Keratinocyte (primary cell): ENCODE data around the gene MED25. TPM values are rescaled to one million over a fixed set of nuclear protein-coding genes. Genes with fewer than 3 reads are reported as not detected.

Source experiments
- DNase-seq: peaks from one replicate; pipeline ENCODE4 v3.0.0-alpha.2; 2011; ENCODE audit warnings: low read depth, missing footprints, low spot score
- FAIRE-seq: peaks from 2 replicates; lab custom pipeline; 2011; peaks lifted over from hg19 to GRCh38; lab: Jason Lieb, UNC
- H2AFZ ChIP-seq: 2 replicates; pipeline ENCODE4 v1.6.0; 2012; ENCODE audit warnings: low read length, control low read depth, inconsistent platforms; ENCODE audit not compliant: control insufficient read depth
- H3K27ac ChIP-seq: 2 replicates; pipeline ENCODE4 v1.5.1; 2011; ENCODE audit warnings: low read length; ENCODE audit not compliant: control insufficient read depth, insufficient read depth
- H3K27me3 ChIP-seq: 3 replicates; pipeline ENCODE4 v1.6.0; 2011; ENCODE audit warnings: low read length; ENCODE audit not compliant: control insufficient read depth, insufficient read depth; ENCODE audit errors: extremely low read depth
- H3K36me3 ChIP-seq, 2 experiments: 2 replicates in 1 of 2; 3 replicates in 1 of 2; pipeline ENCODE4 v1.5.1; 2011; ENCODE audit warnings: low read length in 2 of 2, mild to moderate bottlenecking in 1 of 2; ENCODE audit not compliant: control insufficient read depth in 2 of 2, insufficient read depth in 2 of 2; ENCODE audit errors: extremely low read depth in 1 of 2
- H3K4me1 ChIP-seq: 3 replicates; pipeline ENCODE4 v1.5.1; 2011; ENCODE audit warnings: low read length; ENCODE audit not compliant: control insufficient read depth, insufficient read depth; ENCODE audit errors: extremely low read depth
- H3K4me2 ChIP-seq: 3 replicates; pipeline ENCODE4 v1.6.0; 2011; ENCODE audit warnings: low read depth, low read length; ENCODE audit not compliant: control insufficient read depth, insufficient read depth; ENCODE audit errors: extremely low read depth
- H3K4me3 ChIP-seq, 3 experiments: fragments of 200-600 bp in 1 of 3; sonication (generic) in 1 of 3; 2 replicates in 2 of 3; 3 replicates in 1 of 3; pipeline ENCODE4 v1.5.1; 2011 to 2016; ENCODE audit warnings: low read length in 3 of 3, mild to moderate bottlenecking in 3 of 3, control low read depth in 2 of 3, inconsistent platforms in 1 of 3, low read depth in 1 of 3, mixed read lengths in 1 of 3, mixed run types in 1 of 3, moderate library complexity in 1 of 3; ENCODE audit not compliant: control insufficient read depth in 2 of 3, insufficient read depth in 2 of 3; ENCODE audit errors: extremely low read depth in 1 of 3
- H3K79me2 ChIP-seq: 2 replicates; pipeline ENCODE4 v1.6.0; 2012; ENCODE audit warnings: low read length; ENCODE audit not compliant: control insufficient read depth, insufficient read depth
- H3K9ac ChIP-seq: 3 replicates; pipeline ENCODE4 v1.6.0; 2011; ENCODE audit warnings: low read length; ENCODE audit not compliant: control insufficient read depth, insufficient read depth; ENCODE audit errors: extremely low read depth
- H3K9me1 ChIP-seq: 3 replicates; pipeline ENCODE4 v1.6.0; 2011; ENCODE audit warnings: low read length; ENCODE audit not compliant: control insufficient read depth, insufficient read depth; ENCODE audit errors: extremely low read depth
- H3K9me3 ChIP-seq: 2 replicates; pipeline ENCODE4 v1.5.1; 2012; ENCODE audit warnings: low read depth, low read length; ENCODE audit not compliant: control insufficient read depth
- H4K20me1 ChIP-seq: 3 replicates; pipeline ENCODE4 v1.6.0; 2011; ENCODE audit warnings: low read length; ENCODE audit not compliant: control insufficient read depth, insufficient read depth; ENCODE audit errors: extremely low read depth
- EZH2 ChIP-seq: IDR thresholded peaks from one replicate; pipeline ENCODE4 v1.6.1; 2012; ENCODE audit warnings: inconsistent platforms, mild to moderate bottlenecking, low read length, moderate library complexity
- dilution Hi-C: fragments of 300-500 bp; cut with MboI; formaldehyde crosslinking; loops from one replicate; pipeline ENCODE4 v1.7.0; 2020; ENCODE audit warnings: low sequenced_read_pairs; ENCODE audit not compliant: extremely low pct_ligation_motif_present
- polyA plus RNA-seq, 5 experiments: library from polyadenylated mRNA; depleted of rRNA in 3 of 5; stranded (reverse) in 3 of 5; stranded (forward) in 1 of 5; unstranded in 1 of 5; fragments of >200 nt; gene quantifications; 1 replicate in 1 of 5; 2 replicates in 3 of 5; 3 replicates in 1 of 5; pipeline versions ENCODE4 v1.2.1 to v1.2.3, GENCODE V29; 2011 to 2012; ENCODE audit warnings: missing spikeins in 2 of 5, low read depth in 1 of 5, low replicate concordance in 1 of 5
- TF ChIP-seq, protein P1 (sequence below), 3 experiments: IDR thresholded peaks in 1 of 3; conservative IDR thresholded peaks in 1 of 3; optimal IDR thresholded peaks in 1 of 3; 2 replicates in 2 of 3; 3 replicates in 1 of 3; pipeline versions ENCODE3 to v1.5.1; 2011; ENCODE audit warnings: low read length in 3 of 3, mild to moderate bottlenecking in 3 of 3, moderate library complexity in 2 of 3, control low read depth in 1 of 3, inconsistent platforms in 1 of 3; ENCODE audit not compliant: insufficient read depth in 2 of 3; ENCODE audit errors: extremely low read depth in 1 of 3

MED25 gene
- polyA plus RNA-seq, 1 donor (not counting 4 experiments of a cell fraction or from before 2014, with no cell fraction given) = 12.5 TPM

DNA sequence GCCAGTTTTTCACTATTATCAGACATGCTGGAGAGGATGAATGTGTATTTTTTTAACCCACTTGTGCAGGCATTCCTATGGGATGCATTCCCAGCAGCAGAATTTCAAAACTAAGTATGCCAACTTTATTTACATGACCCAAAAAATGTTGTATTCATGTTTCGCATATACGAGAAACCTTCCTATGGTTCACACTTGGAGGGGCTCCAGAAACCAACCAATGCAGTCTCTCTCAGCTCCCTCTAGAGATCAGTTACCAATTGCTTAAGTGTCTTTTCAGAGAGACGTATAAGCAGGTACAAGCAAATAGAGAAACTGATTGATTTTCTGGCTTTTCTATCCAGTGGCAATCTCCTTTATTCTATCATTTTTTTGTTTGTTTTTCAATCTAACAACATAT lies 27.3 kb downstream of the MED25 start:
- no peaks in the 10 kb centered on the region for H4K20me1 ChIP-seq
- dilution Hi-C loops = no loop called here

DNA sequence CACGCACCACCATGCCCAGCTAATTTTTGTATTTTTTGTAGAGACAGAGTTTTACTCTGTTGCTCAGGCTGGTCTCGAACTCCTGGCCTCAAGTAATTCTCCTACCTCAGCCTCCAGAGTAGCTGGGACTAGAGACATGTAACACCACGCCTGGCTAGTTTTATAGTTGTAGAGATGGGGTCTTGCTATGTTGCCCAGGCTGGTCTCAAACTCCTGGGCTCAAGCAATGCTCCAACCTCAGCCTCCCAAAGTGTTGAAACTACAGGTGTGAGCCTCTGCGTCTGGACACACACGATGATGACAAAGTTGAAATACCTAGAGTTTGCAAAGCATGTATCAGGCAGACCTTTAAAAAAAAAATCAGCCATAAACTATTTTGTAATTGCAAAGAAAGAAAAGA lies 28.3 kb downstream of the MED25 start:
- Histone ChIP-seq H4K20me1 (no peaks in the 10 kb centered on the region), H3K27me3 (no peaks in the 10 kb centered on the region), H3K9me3 (no peaks in the 10 kb centered on the region), H3K9me1 (no peaks in the 10 kb centered on the region), H3K4me3 (no peak overlapping the region), H3K4me2 (no peak overlapping the region), H3K4me1 (peaks cover 14% of the 10 kb centered on the region), H3K79me2 (no peaks in the 10 kb centered on the region), H3K27ac (no peak overlapping the region), H3K9ac (no peak overlapping the region), H3K36me3 (no peaks in the 10 kb centered on the region), H2AFZ (no peak overlapping the region)
- DNase-seq (no peak), FAIRE-seq (no peak)
- TF ChIP-seq, protein P1, sequence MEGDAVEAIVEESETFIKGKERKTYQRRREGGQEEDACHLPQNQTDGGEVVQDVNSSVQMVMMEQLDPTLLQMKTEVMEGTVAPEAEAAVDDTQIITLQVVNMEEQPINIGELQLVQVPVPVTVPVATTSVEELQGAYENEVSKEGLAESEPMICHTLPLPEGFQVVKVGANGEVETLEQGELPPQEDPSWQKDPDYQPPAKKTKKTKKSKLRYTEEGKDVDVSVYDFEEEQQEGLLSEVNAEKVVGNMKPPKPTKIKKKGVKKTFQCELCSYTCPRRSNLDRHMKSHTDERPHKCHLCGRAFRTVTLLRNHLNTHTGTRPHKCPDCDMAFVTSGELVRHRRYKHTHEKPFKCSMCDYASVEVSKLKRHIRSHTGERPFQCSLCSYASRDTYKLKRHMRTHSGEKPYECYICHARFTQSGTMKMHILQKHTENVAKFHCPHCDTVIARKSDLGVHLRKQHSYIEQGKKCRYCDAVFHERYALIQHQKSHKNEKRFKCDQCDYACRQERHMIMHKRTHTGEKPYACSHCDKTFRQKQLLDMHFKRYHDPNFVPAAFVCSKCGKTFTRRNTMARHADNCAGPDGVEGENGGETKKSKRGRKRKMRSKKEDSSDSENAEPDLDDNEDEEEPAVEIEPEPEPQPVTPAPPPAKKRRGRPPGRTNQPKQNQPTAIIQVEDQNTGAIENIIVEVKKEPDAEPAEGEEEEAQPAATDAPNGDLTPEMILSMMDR (optimal IDR thresholded peaks at IDR 0.05 in 1 of 3, IDR thresholded peaks at IDR 0.05 in 1 of 3, conservative IDR thresholded peaks at IDR 0.05 in 1 of 3; ENCODE audit: extremely low read depth in 1 of 3, insufficient read depth in 2 of 3, low read length in 3 of 3) = no peak
- TF ChIP-seq EZH2 = no peak
- dilution Hi-C loops = no loop called here

More for the DNA sequence above, 27.3 kb downstream of the MED25 start:
- Histone ChIP-seq H3K4me3 (no peak overlapping the region), H2AFZ (no peak overlapping the region), H3K9me1 (no peaks in the 10 kb centered on the region), H3K9ac (no peak overlapping the region), H3K79me2 (no peaks in the 10 kb centered on the region), H3K27me3 (no peaks in the 10 kb centered on the region), H3K36me3 (no peaks in the 10 kb centered on the region), H3K9me3 (no peaks in the 10 kb centered on the region), H3K4me2 (no peak overlapping the region), H3K4me1 (peaks cover 14% of the 10 kb centered on the region), H3K27ac (no peak overlapping the region)
- TF ChIP-seq EZH2 = no peak
- TF ChIP-seq, protein P1 (optimal IDR thresholded peaks at IDR 0.05 in 1 of 3, IDR thresholded peaks at IDR 0.05 in 1 of 3, conservative IDR thresholded peaks at IDR 0.05 in 1 of 3; ENCODE audit: extremely low read depth in 1 of 3, insufficient read depth in 2 of 3, low read length in 3 of 3) = no peak
- FAIRE-seq = no peak
- DNase-seq = no peak
